ENCODE measurements around the gene MYO6. TPM values are rescaled to one million over a fixed set of nuclear protein-coding genes. Genes with fewer than 3 reads are reported as not detected.

Gene MYO6
- total RNA-seq, 2 donors from 2014 or later: 72.3 to 80.9 TPM

GRCh38 chr6:75947935-75948334, 198.9 kb downstream of the MYO6 start:
- Histone ChIP-seq H3K4me1 (no peaks in the 10 kb centered on the region), H3K36me3 (no peaks in the 10 kb centered on the region), H3K27ac (no peak overlapping the region), H3K9me3 (no peaks in the 10 kb centered on the region), H3K27me3 (no peaks in the 10 kb centered on the region), H3K9ac (ENCODE audit: low read depth in 2 of 2, low read length in 2 of 2) (no peak overlapping the region), H3K4me3 (no peak overlapping the region)
- DNase-seq: no peak
- intact Hi-C loops (cut with DNase I): no loop called here
- TF ChIP-seq, protein P1, sequence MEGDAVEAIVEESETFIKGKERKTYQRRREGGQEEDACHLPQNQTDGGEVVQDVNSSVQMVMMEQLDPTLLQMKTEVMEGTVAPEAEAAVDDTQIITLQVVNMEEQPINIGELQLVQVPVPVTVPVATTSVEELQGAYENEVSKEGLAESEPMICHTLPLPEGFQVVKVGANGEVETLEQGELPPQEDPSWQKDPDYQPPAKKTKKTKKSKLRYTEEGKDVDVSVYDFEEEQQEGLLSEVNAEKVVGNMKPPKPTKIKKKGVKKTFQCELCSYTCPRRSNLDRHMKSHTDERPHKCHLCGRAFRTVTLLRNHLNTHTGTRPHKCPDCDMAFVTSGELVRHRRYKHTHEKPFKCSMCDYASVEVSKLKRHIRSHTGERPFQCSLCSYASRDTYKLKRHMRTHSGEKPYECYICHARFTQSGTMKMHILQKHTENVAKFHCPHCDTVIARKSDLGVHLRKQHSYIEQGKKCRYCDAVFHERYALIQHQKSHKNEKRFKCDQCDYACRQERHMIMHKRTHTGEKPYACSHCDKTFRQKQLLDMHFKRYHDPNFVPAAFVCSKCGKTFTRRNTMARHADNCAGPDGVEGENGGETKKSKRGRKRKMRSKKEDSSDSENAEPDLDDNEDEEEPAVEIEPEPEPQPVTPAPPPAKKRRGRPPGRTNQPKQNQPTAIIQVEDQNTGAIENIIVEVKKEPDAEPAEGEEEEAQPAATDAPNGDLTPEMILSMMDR (IDR thresholded peaks at IDR 0.05): no peak

DNA sequence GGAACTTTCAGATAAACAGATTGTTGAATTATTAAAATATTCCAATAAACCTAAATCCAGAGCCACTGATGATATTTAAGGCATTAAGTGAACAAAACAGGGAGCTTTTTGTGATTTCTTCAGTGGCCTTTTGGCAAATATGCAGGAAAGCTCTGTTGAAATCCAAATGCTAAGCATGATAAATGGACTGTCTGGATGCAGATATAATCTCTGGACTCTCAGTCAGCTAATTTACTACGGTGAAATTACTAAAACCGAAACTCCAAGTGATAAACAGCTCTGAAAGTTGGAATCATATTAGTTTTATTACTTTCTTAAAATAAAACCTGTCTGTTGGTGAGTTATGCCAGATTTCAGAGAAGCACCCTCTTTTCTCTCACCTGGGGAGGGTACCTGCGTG, 203.1 kb downstream of the MYO6 start:
- TF ChIP-seq, protein P1 (IDR thresholded peaks at IDR 0.05): no peak
- no peak overlapping the region for H3K9ac ChIP-seq (ENCODE audit: low read depth in 2 of 2, low read length in 2 of 2)
- intact Hi-C loops (cut with DNase I): no loop called here
- no peaks in the 10 kb centered on the region for H3K9me3 ChIP-seq
- no peaks in the 10 kb centered on the region for H3K27me3 ChIP-seq
- no peaks in the 10 kb centered on the region for H3K4me1 ChIP-seq
- H3K27ac ChIP-seq: no peak overlapping the region
- no peaks in the 10 kb centered on the region for H3K36me3 ChIP-seq
- DNase-seq: no peak
- H3K4me3 ChIP-seq: no peak overlapping the region

DNA sequence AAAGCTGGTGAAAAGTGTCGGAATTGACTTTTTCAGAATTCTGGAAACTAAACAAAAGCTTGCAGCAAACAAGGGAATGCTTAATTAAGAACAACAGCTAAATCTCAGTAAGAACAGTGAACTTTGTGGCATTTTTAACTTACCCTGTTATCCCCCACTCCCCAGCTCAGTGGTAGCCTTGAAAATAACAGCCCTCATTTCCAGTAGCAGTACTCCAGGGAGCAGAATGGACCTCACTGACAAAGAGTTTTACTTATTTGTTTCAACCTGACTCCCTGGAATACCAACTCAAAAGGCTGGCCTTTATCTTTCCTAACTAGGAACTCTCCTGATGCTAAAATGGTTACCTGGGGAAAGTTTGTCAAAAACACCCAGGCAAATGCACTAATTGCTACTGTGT, 214.5 kb downstream of the MYO6 start:
- H3K4me1 ChIP-seq: no peaks in the 10 kb centered on the region
- no peak overlapping the region for H3K4me3 ChIP-seq
- no peak overlapping the region for H3K9ac ChIP-seq (ENCODE audit: low read depth in 2 of 2, low read length in 2 of 2)
- no peak overlapping the region for H3K27ac ChIP-seq
- no peaks in the 10 kb centered on the region for H3K9me3 ChIP-seq
- no peak for DNase-seq
- H3K36me3 ChIP-seq: no peaks in the 10 kb centered on the region
- intact Hi-C loops (cut with DNase I): no loop called here
- H3K27me3 ChIP-seq: no peaks in the 10 kb centered on the region
- TF ChIP-seq, protein P1 (IDR thresholded peaks at IDR 0.05): no peak

DNA sequence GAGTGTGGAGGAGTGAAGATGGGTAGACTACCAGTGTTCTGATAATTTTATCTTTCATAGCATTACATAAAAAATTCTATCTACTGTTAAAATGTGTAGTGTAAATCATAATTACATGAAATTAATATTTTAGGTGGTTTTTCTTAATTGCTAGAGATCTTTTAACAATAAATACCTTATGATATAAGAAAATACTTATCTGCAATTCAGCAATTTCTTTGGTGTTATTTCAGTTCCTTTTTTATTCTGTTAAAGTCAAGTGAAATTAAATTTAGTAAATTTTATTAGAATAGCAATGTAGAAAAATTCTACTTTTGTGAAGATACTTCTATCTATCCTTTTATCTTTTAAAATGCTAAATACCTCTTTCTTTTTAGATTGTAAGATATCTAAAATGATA, 219.1 kb downstream of the MYO6 start:
- H3K9me3 ChIP-seq: no peaks in the 10 kb centered on the region
- intact Hi-C loops (cut with DNase I): no loop called here
- no peak overlapping the region for H3K27ac ChIP-seq
- DNase-seq: no peak
- H3K4me3 ChIP-seq: no peak overlapping the region
- no peaks in the 10 kb centered on the region for H3K36me3 ChIP-seq
- TF ChIP-seq, protein P1 (IDR thresholded peaks at IDR 0.05): no peak
- H3K9ac ChIP-seq (ENCODE audit: low read depth in 2 of 2, low read length in 2 of 2): no peak overlapping the region
- H3K27me3 ChIP-seq: no peaks in the 10 kb centered on the region
- H3K4me1 ChIP-seq: no peaks in the 10 kb centered on the region

Other genes with a start within 250 kb of the MYO6 start
- 10 to 100 TPM; 51.9 to 70.0 TPM for gene SENP6, start 147.4 kb upstream of the MYO6 start, total RNA-seq